Nephron progenitor cell (in vitro differentiated cells): ENCODE results near the gene PBX1.

Experiments used
- DNase-seq: peaks from one replicate; pipeline ENCODE4 v3.0.0; 2021
- H3K27ac Mint-ChIP-seq: 2 replicates; pipeline ENCODE4 v1.8.0; 2021; ENCODE audit warnings: mild to moderate bottlenecking, moderate library complexity, mixed read lengths
- H3K27me3 Mint-ChIP-seq: 2 replicates; pipeline ENCODE4 v1.8.0; 2021; ENCODE audit warnings: mild to moderate bottlenecking, low read depth, mixed read lengths; ENCODE audit not compliant: poor library complexity
- H3K36me3 Mint-ChIP-seq: 2 replicates; pipeline ENCODE4 v1.8.0; 2021; ENCODE audit warnings: low read depth, mixed read lengths
- H3K4me1 Mint-ChIP-seq: 2 replicates; pipeline ENCODE4 v1.8.0; 2021; ENCODE audit warnings: mixed read lengths
- H3K4me3 Mint-ChIP-seq: 2 replicates; pipeline ENCODE4 v1.8.0; 2021; ENCODE audit warnings: mild to moderate bottlenecking, moderate library complexity, mixed read lengths
- H3K9me3 Mint-ChIP-seq: 2 replicates; pipeline ENCODE4 v1.8.0; 2021; ENCODE audit warnings: mild to moderate bottlenecking, moderate library complexity, mixed read lengths
- CTCF ChIP-seq: fragments of 200-600 bp; sonication (generic); IDR thresholded peaks from 2 replicates; pipeline ENCODE4 v1.5.0; 2021; ENCODE audit warnings: antibody characterized with exemption

PBX1 gene

GRCh38 chr1:164726235-164726634 is 167.3 kb downstream of the PBX1 start:
- peaks cover 35% of the 10 kb centered on the region for H3K36me3 Mint-ChIP-seq
- H3K4me3 Mint-ChIP-seq = no peak overlapping the region
- peaks cover 75% of the 10 kb centered on the region for H3K4me1 Mint-ChIP-seq
- H3K27ac Mint-ChIP-seq = no peak overlapping the region
- no peaks in the 10 kb centered on the region for H3K9me3 Mint-ChIP-seq
- no peak for DNase-seq
- no peaks in the 10 kb centered on the region for H3K27me3 Mint-ChIP-seq
- TF ChIP-seq CTCF = no peak

- no peaks in the 10 kb centered on the region for H3K27me3 Mint-ChIP-seq
- no peak overlapping the region for H3K27ac Mint-ChIP-seq
- H3K9me3 Mint-ChIP-seq = no peaks in the 10 kb centered on the region
- DNase-seq = no peak
- H3K4me1 Mint-ChIP-seq = peaks cover 70% of the 10 kb centered on the region
- H3K36me3 Mint-ChIP-seq = peaks cover 29% of the 10 kb centered on the region
- no peak overlapping the region for H3K4me3 Mint-ChIP-seq
- TF ChIP-seq CTCF = no peak
These were observed 169.7 kb downstream of the PBX1 start for GRCh38 chr1:164728719-164729118.

- no peak for TF ChIP-seq CTCF
- H3K36me3 Mint-ChIP-seq = peaks cover 13% of the 10 kb centered on the region
- DNase-seq = no peak
- H3K27ac Mint-ChIP-seq = no peak overlapping the region
- no peaks in the 10 kb centered on the region for H3K9me3 Mint-ChIP-seq
- H3K27me3 Mint-ChIP-seq = no peaks in the 10 kb centered on the region
- no peak overlapping the region for H3K4me3 Mint-ChIP-seq
- H3K4me1 Mint-ChIP-seq = peaks cover 60% of the 10 kb centered on the region
These were observed 172.3 kb downstream of the PBX1 start for GRCh38 chr1:164731161-164731876.

GRCh38 chr1:164733070-164733469 is 174.1 kb downstream of the PBX1 start:
- no peak for DNase-seq
- Mint-ChIP-seq H3K36me3 (peaks cover 13% of the 10 kb centered on the region), H3K4me3 (no peak overlapping the region), H3K4me1 (peaks cover 54% of the 10 kb centered on the region), H3K27me3 (no peaks in the 10 kb centered on the region), H3K9me3 (no peaks in the 10 kb centered on the region), H3K27ac (no peak overlapping the region)
- TF ChIP-seq CTCF = no peak

GRCh38 chr1:164733734-164734133 is 174.8 kb downstream of the PBX1 start:
- Mint-ChIP-seq H3K4me1 (peaks cover 48% of the 10 kb centered on the region), H3K9me3 (no peaks in the 10 kb centered on the region), H3K27ac (no peak overlapping the region), H3K4me3 (no peak overlapping the region), H3K36me3 (peaks cover 13% of the 10 kb centered on the region), H3K27me3 (no peaks in the 10 kb centered on the region)
- no peak for DNase-seq
- no peak for TF ChIP-seq CTCF

GRCh38 chr1:164735315-164736052 is 176.5 kb downstream of the PBX1 start:
- DNase-seq = no peak
- TF ChIP-seq CTCF = no peak
- no peaks in the 10 kb centered on the region for H3K9me3 Mint-ChIP-seq
- H3K27ac Mint-ChIP-seq = no peak overlapping the region
- H3K4me1 Mint-ChIP-seq = peaks cover 40% of the 10 kb centered on the region
- peaks cover 13% of the 10 kb centered on the region for H3K36me3 Mint-ChIP-seq
- no peak overlapping the region for H3K4me3 Mint-ChIP-seq
- H3K27me3 Mint-ChIP-seq = no peaks in the 10 kb centered on the region
